Lower lobe of right lung (tissue), 2 donors: Measurements from ENCODE around the gene GPR42. TPM values are rescaled to one million over a fixed set of nuclear protein-coding genes. Genes with fewer than 3 reads are reported as not detected.

ENCODE experiments used
- ATAC-seq, 2 donors: fragments of 200-7000 bp; cut with Tn5 transposase; one replicate each; pipeline ENCODE4 v1.9.1; 2020 to 2022; ENCODE audit warnings: mild to moderate bottlenecking in 2 of 2, moderate library complexity in 2 of 2
- DNase-seq: peaks from one replicate; pipeline ENCODE4 v3.0.0-alpha.2; 2020
- H3K27ac ChIP-seq: fragments of 200-600 bp; one replicate; pipeline ENCODE4 v1.8.0; 2022
- H3K27me3 ChIP-seq: fragments of 200-600 bp; one replicate; pipeline ENCODE4 v1.8.0; 2022; ENCODE audit warnings: low read depth
- H3K36me3 ChIP-seq: fragments of 200-600 bp; one replicate; pipeline ENCODE4 v1.8.0; 2022; ENCODE audit warnings: mild to moderate bottlenecking
- H3K4me1 ChIP-seq: fragments of 200-600 bp; one replicate; pipeline ENCODE4 v1.8.0; 2022
- H3K4me3 ChIP-seq: fragments of 200-600 bp; one replicate; pipeline ENCODE4 v1.8.0; 2022; ENCODE audit warnings: mild to moderate bottlenecking
- H3K9me3 ChIP-seq: fragments of 200-600 bp; one replicate; pipeline ENCODE4 v1.8.0; 2022
- CTCF ChIP-seq: fragments of 200-600 bp; IDR thresholded peaks from one replicate; pipeline ENCODE4 v1.8.0; 2022; ENCODE audit warnings: antibody characterized with exemption, mild to moderate bottlenecking
- intact Hi-C: fragments of 100-400 bp; cut with DNase I; formaldehyde crosslinking; loops from one replicate; pipeline ENCODE4 v1.11.0; 2022
- total RNA-seq: library from RNA; stranded (reverse); fragmentation: NEBNext Ultra II Directional; extraction: Animal tissue kit (Norgen Biotek cat#: 25700); gene quantifications from one replicate; pipeline ENCODE4 v1.2.1, GENCODE V29; 2021
- donor health status: DM: no; HTN: yes; CAD: no; lungs with severe emphysema.

Gene GPR42
- total RNA-seq, 1 donor from 2014 or later: not detected

GRCh38 chr19:35396240-35396885 is 25.5 kb downstream of the GPR42 start:
- Histone ChIP-seq H3K27me3 (no peaks in the 10 kb centered on the region), H3K27ac (no peak overlapping the region), H3K36me3 (no peaks in the 10 kb centered on the region), H3K9me3 (no peaks in the 10 kb centered on the region), H3K4me3 (no peak overlapping the region), H3K4me1 (no peaks in the 10 kb centered on the region)
- ATAC-seq: no peak
- DNase-seq: no peak
- intact Hi-C loops: no loop called here
- no peak for TF ChIP-seq CTCF

GRCh38 chr19:35397064-35397463 is 26.2 kb downstream of the GPR42 start:
- DNase-seq (no peak), ATAC-seq (no peak)
- Histone ChIP-seq H3K36me3 (no peaks in the 10 kb centered on the region), H3K4me1 (no peaks in the 10 kb centered on the region), H3K27ac (no peak overlapping the region), H3K27me3 (no peaks in the 10 kb centered on the region), H3K4me3 (no peak overlapping the region), H3K9me3 (no peaks in the 10 kb centered on the region)
- intact Hi-C loops: no loop called here
- TF ChIP-seq CTCF: no peak

GRCh38 chr19:35398570-35398969 is 27.7 kb downstream of the GPR42 start:
- no peaks in the 10 kb centered on the region for H3K27me3 ChIP-seq
- H3K9me3 ChIP-seq: no peaks in the 10 kb centered on the region
- TF ChIP-seq CTCF: no peak
- H3K4me1 ChIP-seq: no peaks in the 10 kb centered on the region
- intact Hi-C loops: no loop called here
- no peak overlapping the region for H3K27ac ChIP-seq
- no peak for DNase-seq
- H3K36me3 ChIP-seq: no peaks in the 10 kb centered on the region
- ATAC-seq: no peak
- H3K4me3 ChIP-seq: no peak overlapping the region

- H3K9me3 ChIP-seq: no peaks in the 10 kb centered on the region
- no peak overlapping the region for H3K4me3 ChIP-seq
- no peak for ATAC-seq
- DNase-seq: no peak
- no peaks in the 10 kb centered on the region for H3K27me3 ChIP-seq
- H3K27ac ChIP-seq: no peak overlapping the region
- intact Hi-C loops: no loop called here
- no peaks in the 10 kb centered on the region for H3K36me3 ChIP-seq
- H3K4me1 ChIP-seq: no peaks in the 10 kb centered on the region
- TF ChIP-seq CTCF: no peak
Observed at GRCh38 chr19:35399231-35399630, 28.4 kb downstream of the GPR42 start.

- Histone ChIP-seq H3K36me3 (no peaks in the 10 kb centered on the region), H3K27ac (no peak overlapping the region), H3K4me1 (no peaks in the 10 kb centered on the region), H3K4me3 (no peak overlapping the region), H3K9me3 (no peaks in the 10 kb centered on the region), H3K27me3 (no peaks in the 10 kb centered on the region)
- TF ChIP-seq CTCF: no peak
- ATAC-seq: no peak
- no peak for DNase-seq
- intact Hi-C loops: no loop called here
Observed at GRCh38 chr19:35399948-35400772, 29.3 kb downstream of the GPR42 start.
